Measurements from ENCODE around the gene SERPINB1. TPM values are rescaled to one million over a fixed set of nuclear protein-coding genes. Genes with fewer than 3 reads are reported as not detected.
"Not testable (repeated sequence)": the region's sequence is repeated elsewhere in the genome, so short reads cannot be mapped to it uniquely, and the experiment has no call there.

The SERPINB1 gene
- 7.5 TPM for polyA plus RNA-seq (2012; ENCODE audit: missing spikeins)

DNA sequence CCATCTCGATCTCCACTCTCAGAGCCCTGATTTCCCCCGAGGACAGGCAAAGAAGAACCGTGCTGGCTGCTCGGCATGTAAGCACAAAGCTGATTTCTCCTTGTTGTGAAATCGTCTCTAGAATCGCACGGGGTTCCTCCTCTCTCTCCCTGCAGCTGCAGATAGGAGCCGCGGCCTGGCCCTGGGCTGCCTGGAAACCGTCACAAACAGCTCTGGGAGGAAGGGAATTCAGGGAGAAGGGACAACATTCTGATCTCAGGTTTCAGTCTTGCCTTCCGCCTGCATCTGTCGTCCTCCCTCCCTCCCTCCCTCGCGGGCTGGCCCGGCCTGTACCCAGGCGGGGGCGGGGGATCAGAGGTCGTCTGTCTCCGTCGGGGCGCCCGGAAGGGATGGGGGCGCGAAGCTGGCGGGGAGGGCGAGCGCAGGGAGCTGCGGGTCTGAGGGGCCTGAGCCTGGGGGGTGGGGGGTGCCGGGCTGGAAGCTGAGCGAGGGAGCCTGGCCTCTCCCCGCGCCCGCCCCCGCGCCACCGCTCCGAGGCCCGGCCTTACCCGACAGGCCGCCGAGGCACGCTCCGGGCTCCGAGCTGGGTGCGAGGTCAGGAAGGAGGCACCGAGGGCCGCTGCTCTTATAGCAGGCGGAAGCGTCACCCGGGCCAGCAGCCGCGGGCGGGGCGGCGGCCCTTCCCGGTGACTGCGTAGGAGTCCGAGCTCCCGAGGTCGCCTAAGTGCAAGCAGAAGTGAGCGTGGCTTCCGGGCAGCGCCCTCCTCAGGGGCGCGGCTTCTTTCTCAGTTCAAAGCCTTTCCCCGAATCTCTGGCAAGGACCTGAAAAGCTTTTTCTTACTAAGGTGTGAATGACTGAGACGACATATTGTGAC is at the start of gene SERPINB1:
SERPINB1 (minus strand) TSS at position 600 of the 875 bp plus-strand sequence. CDS start 1,277 bp downstream, outside the sequence.
- no peak for FAIRE-seq
- DNase-seq (ENCODE audit: insufficient read length), result no peak
- TF ChIP-seq TAF1 (IDR thresholded peaks at IDR 0.05; ENCODE audit: borderline replicate concordance, low read depth, low read length) (0 out of 2 replicates have a peak, but pooled peaks have one; percentile 19), POLR2AphosphoS5 (IDR thresholded peaks at IDR 0.05; ENCODE audit: low read depth, low read length) (no peak; the same call in 1 of the 2 replicates), POLR2A (IDR thresholded peaks at IDR 0.05; ENCODE audit: low read depth, low read length) (peak; percentile 58; the same call in 1 of the 2 replicates)

DNA sequence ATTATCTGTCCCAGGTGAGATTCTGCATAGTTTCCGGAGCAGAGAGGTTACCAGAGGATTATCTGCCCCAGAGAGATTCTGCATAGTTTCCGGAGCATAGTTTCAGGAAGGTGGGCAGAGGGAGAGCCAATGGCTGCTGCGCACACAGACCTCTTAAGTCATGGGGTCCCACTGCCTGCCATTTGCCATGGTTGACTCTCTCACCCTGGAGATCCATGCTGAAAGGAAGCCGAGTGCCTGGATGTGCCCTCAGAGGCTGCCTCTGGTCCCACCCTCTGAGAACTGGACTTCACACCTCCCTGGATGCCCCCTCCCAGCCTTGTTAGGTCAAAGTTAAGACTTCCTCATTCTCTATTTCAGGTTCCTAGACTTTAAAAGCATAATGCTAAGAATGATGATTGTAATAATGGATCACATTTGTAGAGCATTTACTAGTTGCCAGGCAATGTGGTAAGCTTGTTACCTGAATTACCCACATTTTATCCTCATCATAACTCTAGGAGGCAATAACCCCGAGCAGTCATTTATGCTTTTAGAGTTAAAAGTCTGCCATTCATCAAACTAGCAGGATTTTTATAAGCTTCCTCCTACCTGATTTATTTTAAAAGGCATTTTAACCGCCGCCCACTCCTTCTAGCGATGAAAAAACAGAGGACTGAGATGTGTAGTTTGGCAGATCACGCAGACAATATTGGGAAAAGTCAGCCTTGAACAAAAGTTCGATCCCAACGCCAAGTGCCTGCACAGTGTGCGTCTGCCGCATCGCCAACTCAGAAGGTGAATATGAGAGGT is 49.5 kb upstream of the SERPINB1 start:
- FAIRE-seq, result no peak
- TF ChIP-seq POLR2A (IDR thresholded peaks at IDR 0.05; ENCODE audit: low read depth, low read length) (no peak), TAF1 (IDR thresholded peaks at IDR 0.05; ENCODE audit: borderline replicate concordance, low read depth, low read length) (no peak), POLR2AphosphoS5 (IDR thresholded peaks at IDR 0.05; ENCODE audit: low read depth, low read length) (no peak)

DNA sequence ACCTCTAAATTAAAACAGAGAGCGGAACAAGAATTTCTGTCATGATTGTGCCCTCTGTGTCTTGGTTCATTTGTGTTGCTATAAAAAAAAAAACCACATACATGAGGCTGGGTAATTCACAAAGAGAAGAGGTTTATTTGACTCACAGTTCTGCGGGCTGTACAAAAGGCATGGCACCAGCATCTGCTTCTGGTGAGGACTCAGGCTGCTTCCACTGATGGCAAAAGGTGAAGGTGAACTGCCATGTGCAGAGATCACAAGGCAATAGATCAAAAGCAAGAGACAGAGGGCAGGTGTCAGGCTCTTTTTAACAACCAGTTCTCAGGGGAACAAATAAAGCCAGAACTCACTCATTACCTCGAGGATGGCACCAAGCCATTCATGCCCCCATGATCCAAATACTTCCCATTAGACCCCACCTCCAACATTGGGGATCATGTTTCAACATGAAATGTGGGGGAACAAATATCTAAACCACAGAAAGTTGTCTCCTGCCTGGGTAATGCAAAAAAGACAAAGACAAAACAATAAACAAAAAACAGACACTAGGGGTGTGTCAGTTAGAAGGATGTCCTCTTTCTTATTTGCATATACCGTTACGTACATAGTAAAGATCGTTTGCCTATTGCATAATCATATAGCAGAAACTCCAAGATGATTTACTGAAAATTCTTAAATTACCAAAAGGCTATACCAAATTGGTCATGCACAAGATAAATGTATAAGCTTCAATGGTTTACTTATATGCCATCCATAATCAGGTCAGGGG is 44.5 kb upstream of the SERPINB1 start:
- FAIRE-seq (peak; percentile 40), DNase-seq (ENCODE audit: insufficient read length) (no peak)
- TF ChIP-seq TAF1 (IDR thresholded peaks at IDR 0.05; ENCODE audit: borderline replicate concordance, low read depth, low read length) (no peak), POLR2AphosphoS5 (IDR thresholded peaks at IDR 0.05; ENCODE audit: low read depth, low read length) (no peak), POLR2A (IDR thresholded peaks at IDR 0.05; ENCODE audit: low read depth, low read length) (no peak)

More for the DNA sequence above, 49.5 kb upstream of the SERPINB1 start:
- no peak for DNase-seq (ENCODE audit: insufficient read length)

DNA sequence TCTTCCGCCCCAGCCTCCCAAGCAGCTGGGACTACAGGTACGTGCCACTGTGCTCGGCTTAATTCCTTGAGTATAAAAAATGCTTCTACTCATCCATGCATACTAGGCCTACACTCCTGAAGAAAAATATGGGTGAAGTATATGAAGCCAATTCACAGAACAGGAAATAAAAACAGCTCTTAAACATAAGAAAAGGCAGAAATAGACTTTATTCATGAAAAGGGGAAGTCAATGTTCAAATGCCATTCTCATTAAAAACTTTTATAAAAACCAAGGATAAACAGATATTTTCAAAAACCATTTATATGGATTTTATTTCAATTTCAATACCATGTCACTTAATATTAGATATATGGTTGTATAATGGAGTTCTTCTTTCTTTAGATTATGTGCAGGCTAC is 43.1 kb upstream of the SERPINB1 start:
- DNase-seq (ENCODE audit: insufficient read length), result no peak
- FAIRE-seq, result no peak
- no peak for TF ChIP-seq POLR2A (IDR thresholded peaks at IDR 0.05; ENCODE audit: low read depth, low read length)
- TF ChIP-seq TAF1 (IDR thresholded peaks at IDR 0.05; ENCODE audit: borderline replicate concordance, low read depth, low read length), result no peak
- TF ChIP-seq POLR2AphosphoS5 (IDR thresholded peaks at IDR 0.05; ENCODE audit: low read depth, low read length), result no peak

DNA sequence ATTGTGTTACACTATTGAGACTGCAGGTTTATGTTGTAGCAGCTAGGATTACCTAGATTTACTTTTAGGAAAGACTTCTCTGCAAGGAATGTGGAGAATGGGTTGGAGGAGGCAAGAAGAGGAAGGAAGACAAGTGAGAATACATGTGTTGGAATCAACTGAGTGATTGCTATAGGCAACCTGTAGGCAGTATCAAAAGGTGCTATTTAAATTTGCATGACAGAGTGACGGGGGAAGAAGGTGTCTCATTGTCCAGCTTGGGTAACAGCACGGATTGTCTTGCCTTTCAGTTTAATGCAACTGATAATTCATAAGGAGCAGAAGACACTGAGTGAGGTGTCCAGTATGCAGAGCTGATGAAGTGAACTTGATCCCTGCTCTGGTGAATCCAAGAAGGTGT is 42.0 kb upstream of the SERPINB1 start:
- DNase-seq (ENCODE audit: insufficient read length) (no peak), FAIRE-seq (no peak)
- TF ChIP-seq POLR2A (IDR thresholded peaks at IDR 0.05; ENCODE audit: low read depth, low read length) (no peak), POLR2AphosphoS5 (IDR thresholded peaks at IDR 0.05; ENCODE audit: low read depth, low read length) (no peak), TAF1 (IDR thresholded peaks at IDR 0.05; ENCODE audit: borderline replicate concordance, low read depth, low read length) (no peak)

DNA sequence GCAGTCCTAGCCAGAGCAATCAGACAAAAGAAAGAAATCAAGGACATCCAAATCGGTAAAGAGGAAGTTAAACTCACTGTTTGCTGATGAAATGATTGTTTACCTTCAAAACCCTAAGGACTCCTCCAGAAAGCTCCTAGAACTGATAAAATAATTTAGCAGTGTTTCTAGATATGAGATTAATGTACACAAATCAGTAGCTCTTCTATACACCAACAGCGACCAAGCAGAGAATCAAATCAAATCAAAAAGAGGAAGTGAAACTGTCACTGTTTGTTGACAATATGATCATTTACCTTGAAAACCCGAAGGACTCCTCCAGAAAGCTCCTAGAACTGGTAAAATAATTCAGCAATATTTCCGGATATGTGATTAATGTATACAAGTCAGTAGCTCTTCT is 39.8 kb upstream of the SERPINB1 start:
- FAIRE-seq, result no peak

DNA sequence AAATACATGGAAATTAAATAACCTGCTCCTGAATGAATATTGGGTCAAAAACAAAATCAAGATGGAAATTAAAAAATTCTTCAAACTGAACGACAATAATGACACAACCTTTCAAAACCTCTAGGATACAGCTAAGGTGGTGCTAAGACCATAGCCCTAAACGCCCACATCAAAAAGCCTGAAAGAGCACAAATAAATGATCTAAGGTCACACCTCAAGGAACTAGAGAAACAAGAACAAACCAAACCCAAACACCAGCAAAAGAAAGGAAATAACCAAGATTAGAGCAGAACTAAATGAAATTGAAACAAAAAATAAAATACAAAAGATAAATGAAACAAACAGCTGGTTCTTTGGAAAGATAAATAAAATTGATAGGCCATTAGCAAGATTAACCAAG is 38.5 kb upstream of the SERPINB1 start:
- FAIRE-seq; DNase-seq (ENCODE audit: insufficient read length): not testable (repeated sequence)

More for the DNA sequence above, 39.8 kb upstream of the SERPINB1 start:
- no peak for TF ChIP-seq POLR2AphosphoS5 (IDR thresholded peaks at IDR 0.05; ENCODE audit: low read depth, low read length)
- TF ChIP-seq POLR2A (IDR thresholded peaks at IDR 0.05; ENCODE audit: low read depth, low read length), result no peak
- no peak for TF ChIP-seq TAF1 (IDR thresholded peaks at IDR 0.05; ENCODE audit: borderline replicate concordance, low read depth, low read length)
- DNase-seq (ENCODE audit: insufficient read length), result no peak

DNA sequence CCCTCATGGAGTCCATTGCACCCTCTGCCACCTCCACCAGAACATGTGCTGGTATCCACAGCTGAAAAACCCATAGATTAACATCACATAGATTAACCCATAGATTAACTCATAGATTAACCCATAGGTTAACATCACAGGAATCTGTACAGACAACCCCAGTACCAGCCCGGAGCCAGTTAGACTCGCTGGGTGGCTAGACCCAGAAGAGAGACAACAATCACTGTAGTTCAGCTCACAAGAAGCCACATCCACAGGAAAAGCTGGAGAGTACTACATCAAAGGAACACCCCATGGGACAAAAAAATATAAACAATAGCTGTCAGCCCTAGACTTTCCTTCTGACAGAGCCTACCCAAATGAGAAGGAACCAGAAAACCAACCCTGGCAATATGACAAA is 36.3 kb upstream of the SERPINB1 start:
- TF ChIP-seq TAF1 (IDR thresholded peaks at IDR 0.05; ENCODE audit: borderline replicate concordance, low read depth, low read length), result no peak
- no peak for TF ChIP-seq POLR2A (IDR thresholded peaks at IDR 0.05; ENCODE audit: low read depth, low read length)
- no peak for TF ChIP-seq POLR2AphosphoS5 (IDR thresholded peaks at IDR 0.05; ENCODE audit: low read depth, low read length)
- DNase-seq (ENCODE audit: insufficient read length), result no peak
- no peak for FAIRE-seq

DNA sequence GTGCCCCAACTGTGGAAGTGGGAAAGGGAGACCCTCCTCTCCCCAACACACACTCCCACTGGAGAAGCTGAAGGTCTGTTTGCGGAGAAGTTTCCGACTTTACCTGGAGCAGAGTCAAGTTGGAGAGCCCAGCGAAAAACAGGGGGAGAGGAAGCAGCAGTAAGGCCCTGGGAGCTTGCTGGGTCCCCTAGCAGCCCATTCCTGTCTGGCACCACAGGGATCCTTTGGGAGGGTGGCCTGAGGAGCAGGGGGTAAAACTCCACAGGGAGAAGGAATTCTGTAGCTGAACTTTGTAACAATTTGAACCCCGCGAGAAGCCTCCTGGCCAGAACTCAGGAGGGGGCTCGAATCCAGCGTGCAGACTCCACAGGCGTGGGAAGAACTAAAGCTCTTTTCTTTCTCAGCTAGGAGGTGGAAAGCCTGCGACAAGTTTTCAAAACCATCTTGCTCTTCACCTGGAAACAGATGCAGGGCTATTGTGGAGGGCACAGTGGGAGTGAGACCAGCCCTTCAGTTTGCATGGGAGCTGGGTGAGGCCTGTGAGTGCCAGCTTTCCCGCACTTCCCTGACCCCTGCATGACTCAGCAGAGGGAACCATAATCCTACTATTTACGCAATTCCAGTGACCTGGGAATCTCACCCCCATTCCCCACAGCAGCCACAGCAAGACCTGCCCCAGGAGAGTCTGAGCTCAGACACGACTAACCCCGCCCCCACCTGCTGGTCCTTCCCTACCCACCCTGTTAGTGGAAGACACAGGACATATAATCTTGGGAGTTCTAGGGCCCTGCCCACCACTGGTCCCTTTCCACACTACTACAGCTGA is 35.6 kb upstream of the SERPINB1 start:
- TF ChIP-seq TAF1 (IDR thresholded peaks at IDR 0.05; ENCODE audit: borderline replicate concordance, low read depth, low read length) (no peak), POLR2AphosphoS5 (IDR thresholded peaks at IDR 0.05; ENCODE audit: low read depth, low read length) (no peak), POLR2A (IDR thresholded peaks at IDR 0.05; ENCODE audit: low read depth, low read length) (no peak)
- FAIRE-seq (no peak), DNase-seq (ENCODE audit: insufficient read length) (no peak)
